Astrocyte of the hippocampus (primary cell): ENCODE data around the gene POLR3A.
A peak's percentile ranks its signal among the peaks of the same experiment; 100 is the strongest.

Experiments
- DNase-seq: peaks from one replicate; pipeline ENCODE4 v3.0.0; 2011; ENCODE audit warnings: low read depth, low spot score

POLR3A gene

DNA sequence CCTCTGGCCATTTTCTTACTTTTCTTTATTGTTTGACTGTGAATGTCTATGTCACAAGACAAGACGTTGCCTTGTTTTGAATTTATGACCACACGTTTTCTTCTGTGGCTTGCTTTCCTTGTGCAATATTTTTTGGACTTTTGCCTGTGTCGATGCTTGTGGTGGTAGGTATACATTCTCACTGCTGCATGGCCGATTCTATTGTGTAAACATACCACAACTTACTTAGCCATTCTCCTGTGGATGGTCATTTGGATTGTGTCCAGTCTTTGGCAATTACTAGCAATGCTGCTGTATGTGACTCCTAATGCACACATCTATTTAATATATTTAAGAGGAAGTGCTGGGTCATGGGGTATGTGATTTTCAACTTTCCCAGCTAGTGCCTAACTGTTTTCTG, 84.8 kb downstream of the POLR3A start:
- DNase-seq: peak; percentile 74

DNA sequence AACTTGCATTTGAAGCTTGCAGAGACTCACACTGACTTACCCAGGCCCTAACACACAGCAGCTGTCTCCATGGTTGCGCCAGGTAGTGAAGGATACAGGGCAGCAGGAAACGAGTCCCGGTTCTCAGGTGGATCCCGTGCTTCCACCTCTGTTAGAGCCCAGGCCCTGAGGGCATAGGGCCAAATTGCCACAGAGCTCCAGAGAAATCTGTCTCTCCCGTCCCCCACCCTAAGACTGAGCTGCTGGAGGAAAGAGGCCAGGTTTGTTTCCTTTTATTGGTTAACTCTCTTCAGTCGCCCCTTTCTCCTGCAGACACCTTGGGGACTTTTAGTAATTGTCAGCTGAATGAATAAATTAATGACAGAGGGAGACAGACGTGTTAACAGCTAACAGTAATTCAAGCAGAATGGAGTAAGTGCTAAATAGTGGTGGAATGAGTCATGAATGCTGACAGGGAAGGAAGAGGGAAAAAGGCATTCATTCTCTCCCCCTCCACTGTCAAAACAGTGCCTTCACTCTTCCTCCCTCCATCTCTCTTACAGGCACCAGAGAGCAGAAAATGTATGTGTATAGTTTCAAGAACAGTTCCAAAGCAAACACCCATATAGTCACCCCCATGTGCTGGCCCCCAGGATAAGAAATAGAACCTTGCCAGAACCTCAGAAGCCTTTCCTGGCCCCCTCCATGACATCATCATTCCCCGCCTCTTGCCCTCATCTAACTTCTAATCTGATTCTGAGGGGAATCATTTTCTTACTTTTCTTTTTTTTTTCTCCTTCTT, 86.0 kb downstream of the POLR3A start:
- peak; percentile 83 for DNase-seq

DNA sequence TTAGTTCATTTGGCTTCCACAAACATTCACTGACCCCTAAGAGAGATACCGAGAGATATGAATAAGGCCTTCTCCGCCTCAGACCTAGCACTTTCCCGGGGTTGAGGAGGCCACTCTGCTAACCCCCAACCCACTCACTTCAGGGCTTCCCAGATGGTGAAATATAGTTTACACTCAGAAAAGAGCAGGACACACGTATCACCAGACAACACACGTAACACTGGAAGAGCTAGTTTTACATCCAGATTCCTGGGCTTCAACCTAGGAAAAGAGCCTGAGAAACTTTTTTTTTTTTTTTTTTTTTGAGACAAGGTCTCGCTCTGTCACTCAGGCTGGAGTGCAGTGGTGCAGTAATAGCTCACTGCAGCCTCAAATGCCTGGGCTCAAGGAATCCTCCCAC, 87.5 kb downstream of the POLR3A start:
- DNase-seq: no peak

DNA sequence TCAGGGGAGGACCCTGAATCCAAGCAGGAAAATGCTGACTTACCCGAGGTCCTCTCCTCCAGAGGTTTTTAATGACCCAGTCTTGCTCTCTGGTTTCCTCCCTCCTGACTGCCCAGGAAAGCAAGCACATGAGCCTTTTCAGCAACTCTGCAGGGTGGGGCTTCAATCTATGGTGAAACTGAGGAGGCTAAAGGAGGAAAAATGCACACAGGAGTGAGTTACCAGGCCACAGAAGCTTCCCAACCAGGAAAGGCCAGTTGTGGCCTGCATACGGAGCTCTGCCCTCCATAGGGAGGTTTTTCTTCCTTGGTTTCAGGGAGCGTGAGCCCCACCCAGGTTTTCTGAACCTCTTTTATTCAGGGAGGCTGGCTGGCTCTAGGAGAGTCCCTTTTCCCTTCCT, 88.7 kb downstream of the POLR3A start:
- no peak for DNase-seq

DNA sequence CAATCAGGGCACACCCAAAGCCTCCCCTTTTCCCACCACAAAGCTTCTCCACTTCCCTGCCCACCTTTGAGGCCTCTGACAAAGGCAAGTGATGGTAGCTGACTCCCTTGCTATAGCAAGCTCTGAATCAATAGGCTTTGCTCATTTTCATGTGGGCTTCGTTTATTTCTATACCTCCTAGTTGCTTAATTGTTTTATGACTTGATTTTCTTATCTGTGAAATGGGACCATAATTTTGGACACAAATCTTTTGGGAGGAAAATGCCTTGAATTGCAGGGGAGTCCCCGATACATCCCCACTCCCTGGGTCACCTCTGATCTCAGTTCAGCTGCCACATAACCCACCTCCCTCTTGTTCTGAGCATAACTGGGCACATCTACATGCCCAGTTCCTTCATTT, 89.1 kb downstream of the POLR3A start:
- no peak for DNase-seq

DNA sequence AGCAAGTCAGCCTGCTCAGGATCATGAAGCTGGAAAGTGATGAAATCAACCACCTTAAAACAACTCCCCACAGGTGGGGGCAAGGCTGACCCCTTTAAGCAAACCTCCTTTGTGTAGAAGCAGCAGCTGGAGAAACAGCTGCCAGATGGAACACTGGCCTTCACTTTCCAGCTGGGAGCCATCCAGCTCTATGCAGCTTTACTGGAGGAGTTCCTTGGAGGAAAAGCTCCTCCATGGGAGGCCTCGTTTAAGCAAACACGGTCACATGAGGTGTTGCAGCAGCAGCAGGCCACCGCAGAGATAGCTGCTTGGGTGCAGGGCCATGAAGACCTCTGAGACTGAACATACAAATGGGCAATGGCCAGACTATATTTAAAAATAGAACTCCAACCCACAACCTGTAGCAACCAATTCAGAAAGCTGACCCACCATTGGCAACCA, 89.7 kb downstream of the POLR3A start:
- peak; percentile 25 for DNase-seq

DNA sequence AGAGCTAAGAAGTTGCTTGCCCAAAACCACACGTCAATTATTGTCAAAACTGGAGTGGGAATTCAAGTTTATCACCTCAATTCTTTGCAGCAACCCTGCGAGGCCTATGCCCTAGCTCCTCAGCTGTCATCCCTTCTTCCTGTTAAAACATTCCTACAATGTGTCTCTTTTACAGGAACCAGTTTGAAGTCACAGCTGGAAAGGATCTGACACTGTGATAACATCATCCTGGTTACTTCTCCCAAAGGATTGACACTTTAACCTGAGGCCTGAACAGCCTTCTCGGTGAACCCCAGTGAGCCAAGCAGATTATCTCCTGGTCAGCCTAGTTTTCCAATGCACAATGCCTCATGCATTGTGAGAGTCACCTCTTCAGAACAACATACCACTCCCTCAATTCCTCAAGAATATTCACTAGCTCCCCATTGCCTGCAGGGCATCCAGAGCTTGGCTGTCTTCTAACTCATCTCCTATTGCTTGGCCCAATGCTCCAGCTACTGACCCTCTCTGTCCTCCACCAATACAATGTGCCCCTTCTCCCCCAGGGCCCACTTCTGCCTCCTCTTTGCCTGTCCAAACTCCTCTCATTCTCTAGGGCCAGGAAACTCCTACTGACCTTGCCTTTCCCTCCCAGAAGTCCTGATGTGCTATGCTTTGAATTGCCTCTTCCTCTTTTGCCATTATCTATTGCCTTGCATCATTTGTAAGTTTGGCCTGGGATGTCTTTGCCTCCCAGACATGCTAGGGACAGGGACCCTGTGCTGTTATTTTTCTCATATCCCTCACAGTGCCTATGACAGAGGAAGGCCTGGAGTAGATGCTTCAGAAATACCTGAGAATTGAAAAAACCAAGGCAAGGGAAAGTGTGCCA, 92.4 kb downstream of the POLR3A start:
- no peak for DNase-seq

DNA sequence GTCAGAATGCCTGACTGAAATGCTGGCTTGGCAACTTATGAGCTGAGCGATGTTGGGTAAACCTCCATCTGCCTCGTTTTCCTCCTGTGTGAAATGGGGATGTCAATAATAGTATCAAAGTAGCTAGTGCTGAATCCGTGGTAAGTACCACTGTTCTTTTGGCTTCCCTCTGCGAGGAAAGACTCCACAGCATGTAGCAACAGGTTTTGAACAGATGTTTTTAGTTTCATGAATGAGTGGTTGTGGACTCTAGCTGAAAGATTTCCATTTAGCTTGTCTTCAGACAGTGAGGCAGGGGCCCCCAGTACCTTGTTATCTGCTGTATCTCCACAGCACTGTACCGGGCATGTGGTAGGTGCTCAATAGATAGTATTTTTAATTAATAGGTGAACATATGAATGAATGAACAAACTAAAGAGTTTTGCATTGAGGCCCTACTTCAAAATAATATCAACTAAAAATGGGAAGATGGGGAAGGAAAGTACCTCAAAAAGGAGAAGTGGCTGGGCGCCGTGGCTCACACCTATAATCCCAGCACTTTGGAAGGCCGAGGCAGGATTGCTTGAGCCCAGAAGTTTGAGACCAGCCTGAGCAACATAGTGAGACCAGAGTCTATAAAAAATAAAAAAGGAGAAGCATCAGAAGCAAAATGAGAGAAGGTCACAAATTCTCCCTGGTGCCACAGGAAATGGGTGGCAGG, 97.1 kb downstream of the POLR3A start:
- no peak for DNase-seq

DNA sequence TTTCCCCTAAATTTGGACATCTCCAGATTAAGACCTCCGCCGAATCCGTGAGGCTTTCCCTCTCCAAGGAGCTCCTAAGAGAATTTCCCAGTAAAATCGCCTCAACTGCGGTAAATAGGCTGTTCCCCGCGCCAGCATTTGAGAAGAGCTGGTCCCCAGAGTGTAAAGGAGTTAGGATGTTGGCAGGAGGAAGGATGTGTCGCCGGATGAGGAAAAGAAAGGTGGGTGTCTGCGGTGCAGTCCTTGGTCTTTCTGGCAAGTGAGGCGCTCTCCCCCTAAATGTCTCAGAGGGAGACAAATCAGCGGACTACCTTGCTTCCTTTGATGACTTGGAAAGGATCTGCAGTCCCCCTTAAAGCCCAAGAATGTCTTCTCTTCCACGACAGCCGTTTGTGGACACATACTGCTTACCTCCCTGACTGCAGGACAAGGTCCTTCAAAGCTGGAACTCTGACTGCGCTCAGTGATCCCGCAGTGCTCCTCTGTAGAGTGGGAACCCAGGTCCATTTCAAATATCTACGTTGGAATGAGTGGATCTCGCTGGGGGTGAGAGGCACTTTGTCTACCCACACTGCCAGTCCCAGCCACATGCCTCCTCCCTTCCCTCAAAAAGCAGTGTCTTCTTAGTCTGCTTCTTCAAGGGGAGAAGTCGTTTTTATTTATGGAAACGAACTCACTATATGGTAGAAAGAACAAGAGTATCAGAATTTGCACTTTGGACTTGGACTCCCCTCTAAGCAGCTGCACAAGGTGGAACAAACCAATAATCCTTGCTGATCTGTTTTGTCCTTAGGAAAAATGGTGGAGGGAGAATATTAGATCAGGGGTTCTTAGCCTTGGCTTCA, 101.7 kb downstream of the POLR3A start:
- DNase-seq: peak; percentile 46

DNA sequence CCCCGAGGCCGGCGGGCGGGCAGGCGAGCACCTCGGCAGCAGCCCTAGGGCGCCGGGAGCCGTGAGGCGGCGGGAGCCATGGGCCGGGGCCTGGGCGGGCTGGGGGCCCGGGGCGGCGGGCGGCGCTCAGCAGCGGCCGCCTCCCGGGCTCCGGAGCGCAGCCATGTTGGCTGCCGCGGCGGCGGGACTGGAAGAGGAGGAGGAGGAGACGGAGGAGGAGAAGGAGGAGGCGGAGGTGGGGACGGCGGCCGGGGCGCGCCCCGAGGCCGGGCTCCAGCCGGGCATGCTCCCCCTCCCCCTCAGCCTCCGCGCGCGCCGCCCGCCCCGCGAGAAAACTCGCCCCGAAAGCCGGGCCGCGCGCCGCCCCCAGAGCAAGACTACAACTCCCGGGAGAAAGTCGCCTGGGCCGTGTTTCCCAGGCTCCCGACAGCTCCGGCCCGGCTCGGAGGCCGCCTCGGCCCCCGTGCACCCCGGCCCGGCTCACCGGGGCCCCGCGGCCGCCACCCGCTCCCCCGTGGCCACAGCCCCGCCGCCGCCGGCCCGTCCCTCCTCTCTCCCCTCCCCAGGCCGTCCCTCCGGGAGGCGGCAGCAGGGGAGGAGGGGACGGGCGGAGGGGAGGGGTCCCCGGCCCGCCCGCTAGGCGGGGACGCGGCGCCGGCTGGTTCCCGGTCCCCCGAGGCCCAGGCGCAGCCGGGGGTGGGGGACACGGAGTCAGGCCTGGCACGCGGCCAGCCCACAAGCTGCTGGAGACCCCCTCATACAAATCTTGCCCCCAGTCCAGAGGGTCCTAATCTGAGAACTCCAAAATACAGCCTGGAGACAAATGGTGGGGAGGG, 102.5 kb downstream of the POLR3A start, which contains the start of gene DLG5:
TSS of gene DLG5 (minus strand) at position 190 of the 836 bp plus-strand sequence. CDS start 235 bp downstream, outside the sequence.
- DNase-seq: peak; percentile 82

DNA sequence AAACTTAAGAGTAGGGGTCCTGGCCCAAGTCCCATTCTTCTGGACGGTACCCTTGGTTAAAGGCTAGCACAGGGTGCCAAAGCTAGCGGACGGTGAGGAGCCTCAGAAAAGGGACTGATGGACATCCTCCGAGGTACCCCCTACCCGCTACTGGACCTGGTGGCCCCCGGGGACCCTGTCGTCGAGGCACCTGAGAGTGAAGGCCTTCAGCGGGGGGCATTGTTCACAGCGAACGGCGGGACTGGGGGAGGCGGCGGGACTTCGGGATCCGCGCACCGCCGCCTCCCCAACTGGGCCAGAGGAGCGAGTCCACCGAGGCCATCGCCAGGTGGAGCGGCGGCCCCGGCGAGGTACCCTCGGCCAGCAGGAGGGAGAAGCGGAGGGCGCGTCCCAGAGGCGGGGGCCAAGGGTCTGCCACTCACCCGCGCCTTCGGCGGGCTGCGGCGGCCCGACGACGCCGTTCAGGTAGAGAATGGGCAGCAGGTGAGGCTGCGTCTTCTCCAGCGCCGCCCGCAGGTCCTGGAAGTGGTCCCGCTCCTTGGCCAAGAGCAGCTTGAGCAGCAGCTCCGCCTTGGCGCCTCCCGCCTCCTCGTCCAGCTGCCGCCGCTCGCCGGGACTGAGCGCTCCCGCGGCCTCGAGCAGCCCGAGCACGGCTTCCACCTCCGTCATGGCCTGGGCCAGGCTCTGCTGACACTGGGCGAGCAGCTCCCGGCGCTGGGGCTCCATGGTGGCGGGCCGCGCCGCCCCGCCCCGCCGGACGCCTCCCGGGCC, 103.3 kb downstream of the POLR3A start:
- DNase-seq: peak; percentile 75

DNA sequence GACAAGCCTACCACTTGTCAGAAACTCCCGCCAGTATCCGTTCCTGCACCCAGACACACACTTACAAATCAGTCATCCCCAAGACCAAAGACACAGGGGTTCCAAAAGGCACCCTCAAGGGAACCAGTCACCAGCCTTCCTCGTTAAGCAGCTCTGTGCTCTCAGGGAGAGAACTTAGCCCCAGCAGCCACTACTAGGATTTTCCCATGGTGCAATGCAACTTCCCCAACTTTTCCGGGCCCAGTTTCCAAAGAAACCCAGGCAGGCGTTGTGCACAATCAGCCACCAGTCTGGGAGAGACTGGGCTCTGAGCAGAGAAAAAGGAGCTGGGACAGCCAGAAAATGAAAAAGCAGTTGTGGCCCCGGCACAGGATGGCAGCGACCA, 103.9 kb downstream of the POLR3A start:
- DNase-seq: peak; percentile 64

DNA sequence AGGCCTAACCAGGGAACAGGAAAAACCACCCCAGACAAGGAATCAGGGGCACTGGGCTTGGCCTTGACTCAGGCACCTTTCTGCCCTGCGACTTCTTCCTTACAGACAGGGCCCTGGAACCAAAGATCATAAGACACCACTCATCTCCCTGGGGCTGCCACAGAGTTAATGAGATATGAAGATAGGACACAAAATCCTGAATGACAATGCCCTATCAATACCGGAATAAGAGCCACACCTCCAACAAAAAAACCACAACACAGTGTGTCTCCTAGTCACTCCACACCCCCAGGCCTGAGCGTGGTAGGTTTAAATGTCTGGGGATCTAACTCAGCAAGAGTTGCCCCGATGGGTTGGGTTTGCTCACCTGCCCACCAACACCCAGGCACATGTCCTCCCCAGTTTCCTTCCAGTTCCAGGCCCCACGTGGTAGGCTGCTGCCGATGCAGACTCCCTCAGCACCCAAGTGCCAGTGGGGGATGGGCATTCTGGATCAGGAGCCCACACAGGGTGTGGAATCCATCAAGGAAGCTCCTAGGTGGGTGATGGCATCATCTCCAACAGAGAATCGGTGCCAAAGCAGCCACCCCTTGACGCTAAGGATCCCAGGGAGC, 106.6 kb downstream of the POLR3A start:
- DNase-seq: no peak

DNA sequence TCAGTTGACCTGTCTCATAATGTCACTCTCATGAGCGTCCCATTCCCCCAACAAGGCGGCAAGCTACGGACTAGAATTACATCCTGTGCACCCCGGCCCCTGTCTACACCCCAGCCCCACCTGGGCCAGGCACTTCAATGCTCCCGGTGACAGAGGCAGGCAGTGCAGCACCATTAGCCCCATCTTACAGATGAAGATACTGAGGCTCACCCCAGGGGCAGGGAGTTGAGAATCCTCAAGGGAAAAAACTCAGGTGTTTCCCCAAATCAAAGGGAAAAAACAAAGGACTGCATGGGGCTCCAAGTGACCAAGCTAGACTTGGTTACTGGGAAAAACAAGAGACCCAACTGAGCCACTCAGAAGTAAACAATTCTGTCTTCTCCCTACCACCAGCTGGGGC, 107.3 kb downstream of the POLR3A start:
- no peak for DNase-seq

DNA sequence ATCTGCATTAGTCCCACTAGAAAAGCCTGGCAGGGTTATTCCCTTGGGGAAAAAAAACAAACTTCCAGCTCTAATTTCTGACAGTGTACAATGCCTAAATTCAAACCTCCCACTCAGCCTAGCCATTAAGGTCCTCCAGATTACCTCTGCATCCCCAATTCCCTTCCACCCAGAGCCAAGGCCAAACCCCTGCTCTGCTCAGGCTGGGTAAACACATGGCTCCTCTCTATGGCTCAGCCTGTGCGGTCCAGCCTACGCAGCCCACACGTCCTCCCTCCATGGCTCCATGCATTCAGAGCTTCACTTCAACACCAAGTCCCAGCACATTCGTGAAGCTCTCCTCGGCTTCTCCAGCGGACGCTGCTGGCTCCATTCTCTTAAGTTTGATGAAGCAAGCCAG, 107.9 kb downstream of the POLR3A start:
- DNase-seq: no peak

DNA sequence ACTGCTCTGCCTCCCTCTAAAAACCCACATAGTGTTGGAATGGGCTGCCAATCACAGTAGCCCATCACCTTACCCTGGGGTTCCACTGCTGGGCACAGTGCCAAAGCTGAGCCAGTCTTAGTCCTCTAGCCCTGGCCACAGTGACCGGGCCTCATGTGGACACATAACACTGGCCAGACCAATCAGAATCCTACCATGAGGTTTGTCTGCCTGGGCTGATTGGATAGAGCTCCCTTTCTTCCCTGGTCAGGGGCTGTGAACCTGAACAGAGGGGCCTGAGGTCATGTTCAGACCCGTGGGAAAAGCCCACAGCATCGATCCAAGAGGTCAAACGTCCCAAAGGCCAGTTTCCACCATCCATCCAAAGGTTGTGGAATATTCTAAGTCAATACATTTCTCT, 108.8 kb downstream of the POLR3A start:
- DNase-seq: no peak

DNA sequence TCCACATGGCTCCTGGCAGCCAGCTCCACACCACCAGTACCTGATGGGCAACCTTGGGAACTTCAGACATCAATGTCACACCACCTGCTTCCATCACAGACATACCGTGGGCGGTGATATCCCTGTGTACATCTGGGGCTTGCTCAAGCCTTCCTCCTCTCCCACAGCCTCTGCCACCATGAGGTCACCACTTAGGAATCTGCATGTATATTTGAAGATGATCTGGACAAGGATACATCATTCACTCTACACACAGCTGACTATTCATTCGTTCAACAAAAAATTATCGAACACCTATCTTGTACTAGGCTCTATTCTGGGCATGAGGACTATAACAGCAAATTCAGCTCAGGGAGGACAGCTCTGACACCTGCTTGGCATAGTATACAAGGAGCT, 109.6 kb downstream of the POLR3A start:
- peak; percentile 38 for DNase-seq
